H1 (cell line): ENCODE data around the gene DDX4. TPM values are rescaled to one million over a fixed set of nuclear protein-coding genes. Genes with fewer than 3 reads are reported as not detected.
A peak's percentile ranks its signal among the peaks of the same experiment; 100 is the strongest.

Experiments
- CTCF ChIA-PET: fragments of 300-600 bp; sonication (Branson Sonifier 250); formaldehyde crosslinking; loops from one replicate; lab custom pipeline; 2021; ENCODE audit not compliant: partially characterized antibody; lab: Charles Lee
- POLR2A ChIA-PET: fragments of 300-600 bp; sonication (Branson Sonifier 250); formaldehyde crosslinking; loops from one replicate; lab custom pipeline; 2021; ENCODE audit warnings: inconsistent platforms; ENCODE audit not compliant: partially characterized antibody; lab: Charles Lee
- DNase-seq, 2 experiments: peaks; one replicate each; pipeline versions ENCODE4 v3.0.0 to v3.0.0-alpha.2; 2010 to 2022; ENCODE audit warnings: low spot score in 2 of 2, low read depth in 1 of 2, mixed read lengths in 1 of 2
- FAIRE-seq: peaks from 2 replicates; lab custom pipeline; 2011; peaks lifted over from hg19 to GRCh38; lab: Jason Lieb, UNC
- H2AFZ ChIP-seq: 2 replicates; pipeline ENCODE4 v1.8.1; 2012; ENCODE audit warnings: low read length, inconsistent platforms
- H2AK5ac ChIP-seq: 2 replicates; pipeline ENCODE4 v1.6.1; 2013; ENCODE audit warnings: low read depth, low read length
- H2BK120ac ChIP-seq: replicated peaks from 2 replicates; pipeline ENCODE3; 2013; ENCODE audit warnings: low read depth, low read length, inconsistent platforms
- H2BK12ac ChIP-seq: 2 replicates; pipeline ENCODE4 v1.6.1; 2013; ENCODE audit warnings: low read depth, low read length
- H2BK15ac ChIP-seq: 2 replicates; pipeline ENCODE4 v1.6.1; 2013; ENCODE audit warnings: low read length
- H2BK20ac ChIP-seq: 2 replicates; pipeline ENCODE4 v1.6.1; 2013; ENCODE audit warnings: low read length
- H2BK5ac ChIP-seq: 2 replicates; pipeline ENCODE4 v1.6.1; 2013; ENCODE audit warnings: low read depth, low read length
- H3K14ac ChIP-seq: 2 replicates; pipeline ENCODE4 v1.6.1; 2013; ENCODE audit warnings: inconsistent platforms; ENCODE audit not compliant: insufficient read length
- H3K18ac ChIP-seq: 2 replicates; pipeline ENCODE4 v1.6.1; 2013; ENCODE audit warnings: low read length; ENCODE audit errors: extremely low read depth
- H3K23ac ChIP-seq: 2 replicates; pipeline ENCODE4 v1.6.1; 2013; ENCODE audit warnings: inconsistent platforms; ENCODE audit not compliant: insufficient read length
- H3K23me2 ChIP-seq: 2 replicates; pipeline ENCODE4 v1.6.1; 2013; ENCODE audit warnings: low read depth, low read length
- H3K27ac ChIP-seq: 2 replicates; pipeline ENCODE4 v1.6.1; 2011; ENCODE audit warnings: low read depth, low read length, inconsistent platforms
- H3K27me3 ChIP-seq, 4 experiments: replicated peaks in 1 of 4; 1 replicate in 1 of 4; 2 replicates in 3 of 4; pipeline versions ENCODE4 v1.6.1 to v1.8.1; 2011 to 2013; ENCODE audit warnings: low read length in 3 of 4, mild to moderate bottlenecking in 3 of 4, inconsistent platforms in 2 of 4, mixed read lengths in 2 of 4, moderate library complexity in 1 of 4; ENCODE audit not compliant: control insufficient read depth in 3 of 4, insufficient read depth in 3 of 4; ENCODE audit errors: extremely low read depth in 1 of 4
- H3K36me3 ChIP-seq, 4 experiments: 2 replicates each; pipeline versions ENCODE4 v1.6.1 to v1.8.1; 2011 to 2013; ENCODE audit warnings: mild to moderate bottlenecking in 4 of 4, low read length in 3 of 4, moderate library complexity in 2 of 4, control low read depth in 1 of 4, inconsistent platforms in 1 of 4; ENCODE audit not compliant: insufficient read depth in 4 of 4, control insufficient read depth in 2 of 4
- H3K4ac ChIP-seq: replicated peaks from 2 replicates; pipeline ENCODE3; 2013; ENCODE audit warnings: low read length, low read depth, mixed read lengths, inconsistent platforms; ENCODE audit not compliant: insufficient read length
- H3K4me1 ChIP-seq, 4 experiments: replicated peaks in 1 of 4; 1 replicate in 1 of 4; 2 replicates in 3 of 4; pipeline versions ENCODE4 v1.6.1 to v1.8.1; 2011 to 2013; ENCODE audit warnings: low read length in 3 of 4, inconsistent platforms in 2 of 4, mixed read lengths in 1 of 4; ENCODE audit not compliant: insufficient read depth in 4 of 4, control insufficient read depth in 3 of 4
- H3K4me2 ChIP-seq, 2 experiments: 2 replicates each; pipeline versions ENCODE4 v1.6.1 to v1.8.1; 2011 to 2013; ENCODE audit warnings: low read depth in 2 of 2, low read length in 2 of 2, control low read depth in 1 of 2, inconsistent platforms in 1 of 2, mild to moderate bottlenecking in 1 of 2; ENCODE audit not compliant: insufficient read depth in 1 of 2
- H3K4me3 ChIP-seq, 4 experiments: fragments of 200-600, 300-600 bp in 1 of 4; sonication (generic), shearing (Covaris generic), sonication (Bioruptor Twin) in 1 of 4; 2 replicates each; pipeline versions ENCODE4 v1.5.1 to v1.8.1; 2011 to 2016; ENCODE audit warnings: low read length in 4 of 4, low read depth in 3 of 4, control low read depth in 2 of 4, inconsistent platforms in 2 of 4, mild to moderate bottlenecking in 2 of 4, mixed read lengths in 1 of 4, moderate library complexity in 1 of 4; ENCODE audit not compliant: insufficient read depth in 2 of 4; ENCODE audit errors: extremely low read depth in 1 of 4
- H3K56ac ChIP-seq: replicated peaks from 2 replicates; pipeline ENCODE3; 2013; ENCODE audit warnings: low read depth, mild to moderate bottlenecking, mixed read lengths, low read length, inconsistent platforms; ENCODE audit not compliant: insufficient read length
- H3K79me1 ChIP-seq: 2 replicates; pipeline ENCODE4 v1.6.1; 2013; ENCODE audit warnings: low read depth, low read length, control low read depth
- H3K79me2 ChIP-seq, 2 experiments: 2 replicates each; pipeline versions ENCODE4 v1.6.1 to v1.8.1; 2012 to 2013; ENCODE audit warnings: low read length in 2 of 2, mild to moderate bottlenecking in 2 of 2, inconsistent platforms in 1 of 2; ENCODE audit not compliant: insufficient read depth in 2 of 2, control insufficient read depth in 1 of 2
- H3K9ac ChIP-seq, 4 experiments: replicated peaks in 1 of 4; 1 replicate in 1 of 4; 2 replicates in 3 of 4; pipeline versions ENCODE4 v1.6.1 to v1.8.1; 2011 to 2013; ENCODE audit warnings: low read depth in 3 of 4, low read length in 3 of 4, control low read depth in 2 of 4, mild to moderate bottlenecking in 2 of 4, moderate library complexity in 2 of 4, inconsistent platforms in 1 of 4; ENCODE audit errors: extremely low read depth in 1 of 4
- H3K9me3 ChIP-seq, 2 experiments: 2 replicates each; pipeline versions ENCODE4 v1.6.1 to v1.8.1; 2012 to 2013; ENCODE audit warnings: mild to moderate bottlenecking in 2 of 2, moderate library complexity in 2 of 2, control low read depth in 1 of 2, inconsistent platforms in 1 of 2, low read depth in 1 of 2, low read length in 1 of 2, mixed read lengths in 1 of 2; ENCODE audit not compliant: insufficient read depth in 2 of 2
- H4K20me1 ChIP-seq, 2 experiments: replicated peaks in 1 of 2; 2 replicates each; pipeline versions ENCODE3 to v1.8.1; 2011 to 2013; ENCODE audit warnings: inconsistent platforms in 2 of 2, low read length in 2 of 2, mild to moderate bottlenecking in 1 of 2; ENCODE audit not compliant: insufficient read depth in 2 of 2, control insufficient read depth in 1 of 2
- H4K5ac ChIP-seq: 2 replicates; pipeline ENCODE4 v1.6.1; 2013; ENCODE audit warnings: low read length, low read depth, mixed read lengths, inconsistent platforms; ENCODE audit not compliant: insufficient read length
- H4K8ac ChIP-seq: 2 replicates; pipeline ENCODE4 v1.8.0; 2013; ENCODE audit warnings: mild to moderate bottlenecking, moderate library complexity, low read length, inconsistent platforms; ENCODE audit not compliant: insufficient read depth; ENCODE audit errors: extremely low read depth
- H4K91ac ChIP-seq: replicated peaks from 2 replicates; pipeline ENCODE3; 2013; ENCODE audit warnings: low read length, mixed read lengths, inconsistent platforms; ENCODE audit not compliant: insufficient read length
- POLR2A ChIP-seq, 2 experiments: IDR thresholded peaks; 1 replicate in 1 of 2; 2 replicates in 1 of 2; pipeline ENCODE4 v1.6.1; 2011; ENCODE audit warnings: low read depth in 2 of 2, low read length in 2 of 2, mild to moderate bottlenecking in 2 of 2; ENCODE audit errors: control extremely low read depth in 1 of 2
- SP4 ChIP-seq: IDR thresholded peaks from 2 replicates; pipeline ENCODE4 v1.6.1; 2012; ENCODE audit warnings: low read length, inconsistent platforms
- TAF7 ChIP-seq: optimal IDR thresholded peaks from 2 replicates; pipeline ENCODE3; 2011; ENCODE audit warnings: low read depth, mild to moderate bottlenecking, inconsistent platforms, low read length, moderate library complexity, borderline replicate concordance
- TBP ChIP-seq: IDR thresholded peaks from 2 replicates; pipeline ENCODE4 v1.6.1; 2011; ENCODE audit warnings: low read depth, low read length, improper control_type of control experiment
- TCF12 ChIP-seq: IDR thresholded peaks from 2 replicates; pipeline ENCODE4 v1.6.1; 2011; ENCODE audit warnings: low read depth, mild to moderate bottlenecking, low read length
- WGBS, 2 experiments: shearing (Covaris generic) in 1 of 2; methylation state at CpG; one replicate each; pipeline versions ENCODE4 v1.1.6 to v1.1.7; 2013 to 2015; ENCODE audit warnings: low lambda C conversion rate in 2 of 2, mixed read lengths in 2 of 2, inconsistent platforms in 1 of 2, low coverage in 1 of 2, missing lambda C conversion rate in 1 of 2; ENCODE audit not compliant: insufficient replicate concordance in 2 of 2, insufficient coverage in 1 of 2, insufficient read length in 1 of 2; ENCODE audit errors: extremely low coverage in 1 of 2, missing lambda C conversion rate in 1 of 2; 5-methylcytosine and 5-hydroxymethylcytosine counted together
- polyA plus RNA-seq, 7 experiments: library from polyadenylated mRNA; depleted of rRNA in 3 of 7; stranded (reverse) in 5 of 7; unstranded in 2 of 7; fragments of >200 nt in 5 of 7; fragments of 200-250 nt in 2 of 7; gene quantifications; 1 replicate in 5 of 7; 2 replicates in 1 of 7; 4 replicates in 1 of 7; pipeline versions ENCODE4 v1.2.1 to v1.2.3, GENCODE V29; 2011 to 2013; ENCODE audit warnings: missing spikeins in 2 of 7, mixed read lengths in 2 of 7
- total RNA-seq: library from RNA; stranded (reverse); fragmentation: NEBNext Ultra II Directional; extraction: Animal tissue kit (Norgen Biotek cat#: 25700); gene quantifications from 2 replicates; pipeline ENCODE4 v1.2.1, GENCODE V29; 2021

DDX4 gene
- total and polyA plus RNA-seq, 2 of the 8 experiments (the other 6 are each of a cell fraction or from before 2014, with no cell fraction given) = 0.15 TPM; not detected in 1

DNA sequence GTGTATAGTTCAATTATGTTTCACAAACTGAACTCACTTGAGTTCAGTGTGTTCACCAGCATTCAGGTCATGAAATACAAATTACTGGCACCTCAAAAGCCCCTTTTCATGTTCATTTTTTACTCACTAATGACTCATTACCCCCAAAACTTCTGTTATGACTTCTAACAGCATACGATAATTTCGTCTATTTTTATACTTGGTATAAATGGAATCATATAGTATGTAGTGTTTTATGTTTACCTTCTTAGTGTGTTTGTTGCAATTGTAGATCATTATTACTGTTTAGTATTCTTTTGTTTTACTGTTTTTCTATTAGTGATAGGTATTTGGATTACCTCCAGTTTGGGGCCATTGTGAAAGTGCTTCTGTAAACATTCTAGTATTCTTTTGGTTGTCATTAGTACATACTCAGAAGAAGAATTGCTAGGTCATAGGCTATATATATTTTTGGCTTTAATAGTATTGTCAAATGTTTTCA, 33.4 kb downstream of the DDX4 start:
- no peaks in the 10 kb centered on the region for H3K27me3 ChIP-seq
- H4K20me1 ChIP-seq = no peaks in the 10 kb centered on the region
- no peaks in the 10 kb centered on the region for H3K9me3 ChIP-seq
- H4K8ac ChIP-seq = no peak overlapping the region
- no peak overlapping the region for H4K5ac ChIP-seq
- no peaks in the 10 kb centered on the region for H3K79me2 ChIP-seq
- no peak overlapping the region for H4K91ac ChIP-seq
- H3K14ac ChIP-seq = no peak overlapping the region
- no peak overlapping the region for H2BK120ac ChIP-seq
- H3K4me3 ChIP-seq = no peak overlapping the region
- no peaks in the 10 kb centered on the region for H3K36me3 ChIP-seq
- no peak overlapping the region for H3K4me2 ChIP-seq
- no peak overlapping the region for H2BK20ac ChIP-seq
- no peak overlapping the region for H2AFZ ChIP-seq
- 84% methylated on average over 2 of the region's 2 CpGs; no CpG with 5 or more reads in 1 of the 2 experiments for WGBS, 2 experiments
- POLR2A ChIA-PET = no interaction called here
- no peak overlapping the region for H2BK5ac ChIP-seq
- H3K56ac ChIP-seq = no peak overlapping the region
- H3K23me2 ChIP-seq = no peaks in the 10 kb centered on the region
- no peak overlapping the region for H3K4ac ChIP-seq
- H3K27ac ChIP-seq = no peak overlapping the region
- no peak for DNase-seq
- H2BK15ac ChIP-seq = no peak overlapping the region
- CTCF ChIA-PET = no interaction called here
- H3K23ac ChIP-seq = no peak overlapping the region
- no peak overlapping the region for H3K9ac ChIP-seq
- H2AK5ac ChIP-seq = no peak overlapping the region
- H3K18ac ChIP-seq = no peak overlapping the region
- no peaks in the 10 kb centered on the region for H3K79me1 ChIP-seq
- TF ChIP-seq TAF7 = peak; percentile 88
- TF ChIP-seq SP4 = no peak
- TF ChIP-seq POLR2A (IDR thresholded peaks at IDR 0.05; ENCODE audit: control extremely low read depth in 1 of 2, low read depth in 2 of 2, low read length in 2 of 2) = peak in 1 of 2 experiments; percentile 47; a peak in 1 of 3 replicates
- TF ChIP-seq TCF12 = no peak
- TF ChIP-seq TBP = peak; percentile 46; the same call in 1 of the 2 replicates
- peaks cover 0 to 8% (median 3%) of the 10 kb centered on the region in 4 experiments; a peak in 5 of 7 replicates for H3K4me1 ChIP-seq
- no peak overlapping the region for H2BK12ac ChIP-seq
- FAIRE-seq = no peak
